Panc1 (cell line): ENCODE data around the gene FOS. TPM values are rescaled to one million over a fixed set of nuclear protein-coding genes. Genes with fewer than 3 reads are reported as not detected.
"Not testable (repeated sequence)": the region's sequence is repeated elsewhere in the genome, so short reads cannot be mapped to it uniquely, and the experiment has no call there.

Experiments used
- ATAC-seq: fragments of 200-7000 bp; cut with Tn5 transposase; 2 replicates; pipeline ENCODE4 v1.9.1; 2020; ENCODE audit warnings: mild to moderate bottlenecking, moderate library complexity
- BruUV-seq: library from RNA; stranded (reverse); fragments of 400-500 nt; replicated peaks from 2 replicates; lab custom pipeline; 2021; lab: Mats Ljungman, UMichigan
- CTCF ChIA-PET: fragments of 300-600 bp; sonication (Branson Sonifier 250); formaldehyde crosslinking; loops from one replicate; lab custom pipeline; 2022; ENCODE audit warnings: antibody characterized with exemption; lab: Charles Lee
- POLR2A ChIA-PET: fragments of 300-600 bp; sonication (Branson Sonifier 250); formaldehyde crosslinking; loops from one replicate; lab custom pipeline; 2022; ENCODE audit warnings: antibody characterized with exemption; lab: Charles Lee
- DNase-seq: peaks from one replicate; pipeline ENCODE4 v3.0.0-alpha.2; 2010; ENCODE audit warnings: low read depth, low spot score
- H3K27ac ChIP-seq: 2 replicates; pipeline ENCODE4 v1.5.1; 2011; ENCODE audit warnings: mild to moderate bottlenecking, low read length, inconsistent platforms
- H3K27me3 ChIP-seq: fragments of 200-500 bp; sonication (Bioruptor generic); 2 replicates; pipeline ENCODE4 v1.6.0; 2014; ENCODE audit warnings: low read length, inconsistent platforms; ENCODE audit not compliant: control insufficient read depth, insufficient read depth
- H3K36me3 ChIP-seq: fragments of 200-500 bp; sonication (Bioruptor generic); 2 replicates; pipeline ENCODE4 v1.5.1; 2014; ENCODE audit warnings: inconsistent platforms, mild to moderate bottlenecking, low read length, moderate library complexity; ENCODE audit not compliant: control insufficient read depth, insufficient read depth
- H3K4me1 ChIP-seq: 2 replicates; pipeline ENCODE4 v1.5.1; 2011; ENCODE audit warnings: inconsistent platforms, mild to moderate bottlenecking, low read length, moderate library complexity; ENCODE audit not compliant: control insufficient read depth, insufficient read depth
- H3K4me3 ChIP-seq, 2 experiments: 2 replicates each; pipeline ENCODE4 v1.5.1; 2011 to 2012; ENCODE audit warnings: low read depth in 2 of 2, low read length in 2 of 2, mild to moderate bottlenecking in 2 of 2, inconsistent platforms in 1 of 2, moderate library complexity in 1 of 2
- H3K9me3 ChIP-seq: fragments of 200-500 bp; sonication (Bioruptor generic); 2 replicates; pipeline ENCODE4 v1.5.1; 2014; ENCODE audit warnings: low read depth, mild to moderate bottlenecking, inconsistent platforms, low read length, moderate library complexity; ENCODE audit not compliant: control insufficient read depth, insufficient read depth
- POLR2AphosphoS5 ChIP-seq: IDR thresholded peaks from 2 replicates; pipeline ENCODE4 v1.6.1; 2012; ENCODE audit warnings: mild to moderate bottlenecking, low read depth, low read length, moderate library complexity
- REST ChIP-seq, 2 experiments: IDR thresholded peaks; 2 replicates each; pipeline ENCODE4 v1.6.1; 2011 to 2012; ENCODE audit warnings: low read depth in 2 of 2, control low read depth in 1 of 2, low read length in 1 of 2, mild to moderate bottlenecking in 1 of 2, moderate library complexity in 1 of 2; ENCODE audit not compliant: insufficient read depth in 1 of 2
- SIN3A ChIP-seq: IDR thresholded peaks from 2 replicates; pipeline ENCODE4 v1.6.1; 2012; ENCODE audit warnings: low read depth, mild to moderate bottlenecking, low read length, moderate library complexity, borderline replicate concordance; ENCODE audit not compliant: insufficient read depth
- TCF7L2 ChIP-seq: IDR thresholded peaks from 2 replicates; pipeline ENCODE4 v1.6.1; 2011; ENCODE audit warnings: mild to moderate bottlenecking, low read depth, low read length, inconsistent platforms
- in situ Hi-C: cut with HindIII; loops from 2 replicates; pipeline ENCODE4 v1.10.0; 2016; ENCODE audit warnings: low sequenced_read_pairs, low pct_unique_long_range_greater_than_20kb
- intact Hi-C: fragments of 100-400 bp; cut with micrococcal nuclease; formaldehyde crosslinking; loops from one replicate; pipeline ENCODE4 v1.10.0; 2022; ENCODE audit not compliant: unreplicated experiment
- total RNA-seq: library from RNA; stranded (reverse); gene quantifications from one replicate; pipeline ENCODE4 v1.2.1, GENCODE V29; 2021; ENCODE audit not compliant: unreplicated experiment
- TF ChIP-seq, protein P1 (sequence below): fragments of 450-650 bp; IDR thresholded peaks from 2 replicates; pipeline ENCODE4 v1.5.1; 2017; ENCODE audit warnings: mild to moderate bottlenecking

Gene FOS
- total RNA-seq, 1 experiment from 2014 or later = 26.8 TPM

DNA sequence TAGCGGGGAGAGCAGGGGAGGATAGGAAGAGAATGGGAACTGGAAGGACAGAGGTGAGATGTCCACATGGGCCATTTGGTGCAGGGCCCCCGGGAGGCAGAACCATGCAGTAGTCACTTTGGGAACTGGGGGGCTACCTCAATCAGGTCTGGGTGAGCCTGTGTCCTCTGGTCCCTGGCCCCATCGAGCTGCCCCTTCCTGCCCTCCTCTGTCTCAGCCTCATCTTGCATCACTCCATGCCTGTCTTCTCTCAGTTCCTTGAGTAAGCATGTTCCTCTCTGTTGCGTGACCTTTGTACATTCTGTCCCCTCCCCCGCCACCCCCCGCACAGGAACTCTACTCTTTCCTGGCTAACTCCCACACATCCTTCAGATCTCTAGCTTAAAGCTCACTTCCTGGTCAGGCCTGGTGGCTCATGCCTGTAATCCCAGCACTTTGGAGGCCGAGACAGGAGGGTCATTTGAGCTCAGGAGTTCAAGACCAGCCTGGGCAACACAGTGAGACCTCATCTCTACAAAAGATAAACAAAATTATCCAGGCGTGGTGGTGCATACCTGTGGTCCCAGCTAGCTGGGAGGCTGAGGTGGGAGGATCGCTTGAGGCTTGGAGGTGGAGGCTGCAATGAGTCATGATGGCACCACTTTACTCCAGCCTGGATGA lies 23.2 kb downstream of the FOS start:
- BruUV-seq = no TSS peak
- no peak for DNase-seq
- ChIA-PET CTCF (interaction anchor here (0.6 to 0.7 kb wide), 2 partner anchors 122 to 173 kb away, joined by 3 to 8 read pairs; no protein-coding TSS in a partner anchor), POLR2A (no interaction called here)
- Histone ChIP-seq H3K27ac (no peak overlapping the region), H3K4me1 (no peaks in the 10 kb centered on the region), H3K4me3 (no peak overlapping the region), H3K27me3 (no peaks in the 10 kb centered on the region), H3K9me3 (no peaks in the 10 kb centered on the region), H3K36me3 (no peaks in the 10 kb centered on the region)
- in situ Hi-C loops = no loop called here
- intact Hi-C loops = loop anchor here (2.0 to 10.0 kb wide), 2 partner anchors 123 to 169 kb away; partner anchors contain the start of gene JDP2
- ATAC-seq = no peak
- no peak for TF ChIP-seq SIN3A
- TF ChIP-seq, protein P1, sequence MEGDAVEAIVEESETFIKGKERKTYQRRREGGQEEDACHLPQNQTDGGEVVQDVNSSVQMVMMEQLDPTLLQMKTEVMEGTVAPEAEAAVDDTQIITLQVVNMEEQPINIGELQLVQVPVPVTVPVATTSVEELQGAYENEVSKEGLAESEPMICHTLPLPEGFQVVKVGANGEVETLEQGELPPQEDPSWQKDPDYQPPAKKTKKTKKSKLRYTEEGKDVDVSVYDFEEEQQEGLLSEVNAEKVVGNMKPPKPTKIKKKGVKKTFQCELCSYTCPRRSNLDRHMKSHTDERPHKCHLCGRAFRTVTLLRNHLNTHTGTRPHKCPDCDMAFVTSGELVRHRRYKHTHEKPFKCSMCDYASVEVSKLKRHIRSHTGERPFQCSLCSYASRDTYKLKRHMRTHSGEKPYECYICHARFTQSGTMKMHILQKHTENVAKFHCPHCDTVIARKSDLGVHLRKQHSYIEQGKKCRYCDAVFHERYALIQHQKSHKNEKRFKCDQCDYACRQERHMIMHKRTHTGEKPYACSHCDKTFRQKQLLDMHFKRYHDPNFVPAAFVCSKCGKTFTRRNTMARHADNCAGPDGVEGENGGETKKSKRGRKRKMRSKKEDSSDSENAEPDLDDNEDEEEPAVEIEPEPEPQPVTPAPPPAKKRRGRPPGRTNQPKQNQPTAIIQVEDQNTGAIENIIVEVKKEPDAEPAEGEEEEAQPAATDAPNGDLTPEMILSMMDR = no peak
- TF ChIP-seq REST (IDR thresholded peaks at IDR 0.05; ENCODE audit: insufficient read depth in 1 of 2, low read depth in 2 of 2, low read length in 1 of 2) = no peak
- no peak for TF ChIP-seq TCF7L2
- TF ChIP-seq POLR2AphosphoS5 = no peak

- in situ Hi-C loops (no loop called here), intact Hi-C loops (loop anchor here (2.0 to 10.0 kb wide), 2 partner anchors 121 to 171 kb away; partner anchors contain the start of gene JDP2)
- ATAC-seq = peak; percentile 91
- peak; percentile 83 for TF ChIP-seq TCF7L2
- TF ChIP-seq, protein P1 = peak; percentile 83
- TF ChIP-seq POLR2AphosphoS5 = no peak
- ChIA-PET CTCF (interaction anchor here (0.6 kb wide), 1 partner anchor 130 kb away, joined by 5 read pairs; no protein-coding TSS in a partner anchor), POLR2A (no interaction called here)
- no TSS peak for BruUV-seq
- Histone ChIP-seq H3K9me3 (no peaks in the 10 kb centered on the region), H3K4me1 (no peaks in the 10 kb centered on the region), H3K27me3 (no peaks in the 10 kb centered on the region), H3K36me3 (no peaks in the 10 kb centered on the region), H3K27ac (no peak overlapping the region), H3K4me3 (no peak overlapping the region)
- no peak for DNase-seq
Observed at GRCh38 chr14:75303381-75303789, 24.8 kb downstream of the FOS start.

GRCh38 chr14:75306410-75306809 lies 27.8 kb downstream of the FOS start:
- CTCF ChIA-PET = interaction anchor here (0.6 to 1.4 kb wide), 4 partner anchors 181 to 319 kb away, joined by 3 to 5 read pairs (median 4); no protein-coding TSS in a partner anchor
- in situ Hi-C loops = not testable (repeated sequence)
- intact Hi-C loops = loop anchor here (2.0 to 10.0 kb wide), 2 partner anchors 118 to 254 kb away; partner anchors contain the start of gene JDP2

More at GRCh38 chr14:75306410-75306809, 27.8 kb downstream of the FOS start:
- H3K4me1 ChIP-seq, H3K27ac ChIP-seq, H3K9me3 ChIP-seq, BruUV-seq, ATAC-seq, H3K36me3 ChIP-seq, H3K4me3 ChIP-seq, DNase-seq, H3K27me3 ChIP-seq, POLR2A ChIA-PET: not testable (repeated sequence)
